A673 (cell line): ENCODE results near the gene NDC1. TPM values are rescaled to one million over a fixed set of nuclear protein-coding genes. Genes with fewer than 3 reads are reported as not detected.

Source experiments
- BruUV-seq: library from RNA; stranded (reverse); fragments of 400-500 nt; replicated peaks from 2 replicates; lab custom pipeline; 2021; lab: Mats Ljungman, UMichigan
- CTCF ChIA-PET: fragments of 300-600 bp; sonication (Branson Sonifier 250); formaldehyde crosslinking; loops from one replicate; lab custom pipeline; 2022; ENCODE audit warnings: antibody characterized with exemption; lab: Charles Lee
- POLR2A ChIA-PET: fragments of 300-600 bp; sonication (Branson Sonifier 250); formaldehyde crosslinking; loops from one replicate; lab custom pipeline; 2022; ENCODE audit warnings: antibody characterized with exemption; ENCODE audit not compliant: low non-redundant PET; lab: Charles Lee
- DNase-seq: peaks from one replicate; pipeline ENCODE4 v3.0.0-alpha.2; 2015; ENCODE audit warnings: low spot score
- H3K27ac ChIP-seq: fragments of 200-600 bp; sonication (generic); 2 replicates; pipeline ENCODE4 v1.5.1; 2016; ENCODE audit warnings: mixed run types, low read depth, mild to moderate bottlenecking, mixed read lengths, antibody characterized with exemption, low read length; ENCODE audit not compliant: poor library complexity, severe bottlenecking
- H3K27me3 ChIP-seq: fragments of 200-600 bp; sonication (generic); replicated peaks from 2 replicates; pipeline ENCODE4 v1.6.1; 2017; ENCODE audit warnings: mixed run types, low read depth, mild to moderate bottlenecking, mixed read lengths, antibody characterized with exemption, low read length; ENCODE audit not compliant: insufficient read depth, poor library complexity
- H3K36me3 ChIP-seq: fragments of 200-600 bp; sonication (generic); 2 replicates; pipeline ENCODE4 v1.6.1; 2016; ENCODE audit warnings: mixed run types, mild to moderate bottlenecking, mixed read lengths, antibody characterized with exemption, low read length; ENCODE audit not compliant: insufficient read depth, poor library complexity, severe bottlenecking
- H3K4me1 ChIP-seq: fragments of 200-600 bp; sonication (generic); 2 replicates; pipeline ENCODE4 v1.6.1; 2017; ENCODE audit warnings: mixed run types, mild to moderate bottlenecking, mixed read lengths, antibody characterized with exemption, low read length; ENCODE audit not compliant: insufficient read depth, poor library complexity, severe bottlenecking
- H3K4me3 ChIP-seq: fragments of 200-600 bp; sonication (generic); 2 replicates; pipeline ENCODE4 v1.5.1; 2016; ENCODE audit warnings: low read depth, mixed run types, mild to moderate bottlenecking, mixed read lengths, low read length; ENCODE audit not compliant: poor library complexity, severe bottlenecking
- H3K9me3 ChIP-seq: fragments of 200-600 bp; sonication (generic); 2 replicates; pipeline ENCODE4 v1.6.1; 2016; ENCODE audit warnings: mixed run types, low read depth, mild to moderate bottlenecking, mixed read lengths, antibody characterized with exemption, low read length; ENCODE audit not compliant: poor library complexity, severe bottlenecking
- EZH2 ChIP-seq: fragments of 200-600 bp; sonication (generic); IDR thresholded peaks from 2 replicates; pipeline ENCODE4 v1.6.1; 2017; ENCODE audit warnings: borderline replicate concordance, low read depth, mild to moderate bottlenecking, mixed read lengths, antibody characterized with exemption, low read length; ENCODE audit not compliant: poor library complexity, severe bottlenecking
- intact Hi-C: fragments of 100-400 bp; cut with micrococcal nuclease; formaldehyde crosslinking; loops from one replicate; pipeline ENCODE4 v1.10.0; 2022; ENCODE audit not compliant: unreplicated experiment
- total RNA-seq: library from RNA; stranded (reverse); gene quantifications from 2 replicates; pipeline ENCODE4 v1.2.3, GENCODE V29; 2021
- TF ChIP-seq, protein P1 (sequence below): fragments of 300-800, 200-600 bp; sonication (generic); conservative IDR thresholded peaks from 2 replicates; pipeline ENCODE4 v1.5.1; 2017; ENCODE audit warnings: low read depth, mild to moderate bottlenecking, antibody characterized with exemption, low read length, moderate library complexity, mixed read lengths

NDC1 gene
- total RNA-seq, 1 experiment from 2014 or later, result 26.6 TPM

DNA sequence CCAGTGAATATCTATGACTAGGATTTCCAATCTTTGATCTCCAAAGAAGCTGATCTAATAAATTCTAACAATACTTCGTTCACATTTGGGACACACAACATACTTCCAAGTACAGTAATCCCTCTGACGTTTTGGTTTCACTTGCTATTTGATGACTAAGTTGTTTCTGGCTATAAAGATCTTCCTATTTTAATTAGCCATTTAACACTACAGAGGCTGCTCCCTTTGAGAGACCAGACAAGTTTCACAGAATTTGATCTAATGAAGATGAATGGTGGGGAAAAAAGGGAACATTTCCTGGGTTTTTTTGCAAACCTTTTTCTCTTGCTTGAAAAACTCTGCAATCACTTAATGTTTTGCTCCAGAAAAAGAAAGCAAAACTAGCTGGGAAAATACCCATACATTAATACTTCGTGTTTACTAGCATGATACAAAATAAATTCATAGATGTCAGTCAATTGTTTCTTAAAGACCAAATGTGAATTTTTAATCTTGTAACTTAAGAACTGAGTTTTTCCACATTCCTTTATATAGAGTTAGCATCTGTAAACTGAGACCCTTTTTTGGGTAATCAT lies 71.2 kb downstream of the NDC1 start:
- intact Hi-C loops, result no loop called here
- POLR2A ChIA-PET, result no interaction called here
- Histone ChIP-seq H3K9me3 (no peaks in the 10 kb centered on the region), H3K4me1 (peaks cover 4% of the 10 kb centered on the region), H3K27me3 (no peaks in the 10 kb centered on the region), H3K4me3 (no peak overlapping the region), H3K27ac (peak overlapping the region; percentile 15), H3K36me3 (no peaks in the 10 kb centered on the region)
- TF ChIP-seq, protein P1, sequence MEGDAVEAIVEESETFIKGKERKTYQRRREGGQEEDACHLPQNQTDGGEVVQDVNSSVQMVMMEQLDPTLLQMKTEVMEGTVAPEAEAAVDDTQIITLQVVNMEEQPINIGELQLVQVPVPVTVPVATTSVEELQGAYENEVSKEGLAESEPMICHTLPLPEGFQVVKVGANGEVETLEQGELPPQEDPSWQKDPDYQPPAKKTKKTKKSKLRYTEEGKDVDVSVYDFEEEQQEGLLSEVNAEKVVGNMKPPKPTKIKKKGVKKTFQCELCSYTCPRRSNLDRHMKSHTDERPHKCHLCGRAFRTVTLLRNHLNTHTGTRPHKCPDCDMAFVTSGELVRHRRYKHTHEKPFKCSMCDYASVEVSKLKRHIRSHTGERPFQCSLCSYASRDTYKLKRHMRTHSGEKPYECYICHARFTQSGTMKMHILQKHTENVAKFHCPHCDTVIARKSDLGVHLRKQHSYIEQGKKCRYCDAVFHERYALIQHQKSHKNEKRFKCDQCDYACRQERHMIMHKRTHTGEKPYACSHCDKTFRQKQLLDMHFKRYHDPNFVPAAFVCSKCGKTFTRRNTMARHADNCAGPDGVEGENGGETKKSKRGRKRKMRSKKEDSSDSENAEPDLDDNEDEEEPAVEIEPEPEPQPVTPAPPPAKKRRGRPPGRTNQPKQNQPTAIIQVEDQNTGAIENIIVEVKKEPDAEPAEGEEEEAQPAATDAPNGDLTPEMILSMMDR, result no peak
- TF ChIP-seq EZH2, result no peak
- peak; percentile 24 for DNase-seq
- CTCF ChIA-PET, result no interaction called here
- no TSS peak for BruUV-seq

DNA sequence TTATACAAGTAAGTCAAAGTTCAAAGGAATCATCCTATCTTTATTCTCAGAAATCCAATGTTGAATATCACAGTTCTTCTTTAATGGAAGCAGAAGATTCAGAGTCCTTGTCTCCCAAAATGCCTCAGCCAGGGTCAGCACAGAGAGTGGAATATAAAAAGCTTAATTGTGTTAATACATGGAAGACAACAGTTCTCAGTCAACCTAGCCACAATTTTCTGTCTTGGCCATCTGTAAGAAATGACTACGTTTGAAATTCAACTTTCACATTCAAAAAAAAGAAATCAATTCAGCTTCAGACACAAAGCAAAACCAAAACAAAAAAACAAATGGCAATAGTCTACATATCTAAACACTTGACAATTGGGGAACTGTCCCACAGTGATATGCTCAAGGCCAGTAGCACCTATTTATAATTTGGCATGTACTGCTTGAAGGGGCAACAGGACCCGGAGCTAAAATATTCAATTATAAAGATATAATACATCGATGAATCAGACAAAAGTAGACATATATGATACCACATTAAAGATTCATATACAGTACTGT lies 71.8 kb downstream of the NDC1 start:
- intact Hi-C loops, result no loop called here
- ChIA-PET CTCF (no interaction called here), POLR2A (no interaction called here)
- Histone ChIP-seq H3K4me3 (no peak overlapping the region), H3K4me1 (peaks cover 4% of the 10 kb centered on the region), H3K27ac (no peak overlapping the region), H3K27me3 (no peaks in the 10 kb centered on the region), H3K9me3 (no peaks in the 10 kb centered on the region), H3K36me3 (no peaks in the 10 kb centered on the region)
- no TSS peak for BruUV-seq
- no peak for DNase-seq
- TF ChIP-seq, protein P1, result no peak
- no peak for TF ChIP-seq EZH2

- ChIA-PET CTCF (no interaction called here), POLR2A (no interaction called here)
- Histone ChIP-seq H3K27ac (no peak overlapping the region), H3K9me3 (no peaks in the 10 kb centered on the region), H3K27me3 (no peaks in the 10 kb centered on the region), H3K4me3 (no peak overlapping the region), H3K36me3 (no peaks in the 10 kb centered on the region), H3K4me1 (peaks cover 4% of the 10 kb centered on the region)
- TF ChIP-seq, protein P1, result no peak
- TF ChIP-seq EZH2, result no peak
- BruUV-seq, result TSS peak; percentile 28
- intact Hi-C loops, result no loop called here
- peak; percentile 23 for DNase-seq
Observed at GRCh38 chr1:53765657-53766056, 72.4 kb downstream of the NDC1 start.
